HepG2 (cell line): ENCODE results near the gene FLACC1. TPM values are rescaled to one million over a fixed set of nuclear protein-coding genes. Genes with fewer than 3 reads are reported as not detected.
"Not testable (repeated sequence)": the region's sequence is repeated elsewhere in the genome, so short reads cannot be mapped to it uniquely, and the experiment has no call there.

ENCODE experiments used
- ATAC-seq: fragments of 200-7000 bp; cut with Tn5 transposase; 3 replicates; pipeline ENCODE4 v1.9.1; 2020; ENCODE audit warnings: mild to moderate bottlenecking, moderate library complexity
- BruUV-seq: library from RNA; stranded (reverse); fragments of 400-500 nt; replicated peaks from 2 replicates; lab custom pipeline; 2021; lab: Mats Ljungman, UMichigan
- CTCF ChIA-PET: fragments of 300-600 bp; formaldehyde crosslinking; extraction: SDS; loops from one replicate; lab custom pipeline; 2021; ENCODE audit warnings: low total read pairs, inconsistent platforms, low intra/inter-chr PET ratio; lab: Yijun Ruan, JAX
- POLR2A ChIA-PET: fragments of 350-600 bp; sonication (Branson Sonifier 250); formaldehyde crosslinking; loops from one replicate; lab custom pipeline; 2020; ENCODE audit warnings: antibody characterized with exemption, inconsistent platforms; lab: Yijun Ruan, JAX
- DNase-seq: peaks from one replicate; pipeline ENCODE4 v3.0.0-alpha.2; 2015; ENCODE audit warnings: low spot score
- FAIRE-seq: peaks from 3 replicates; lab custom pipeline; 2011; peaks lifted over from hg19 to GRCh38; lab: Jason Lieb, UNC
- H2AFZ ChIP-seq: one replicate; pipeline ENCODE4 v1.6.1; 2011; ENCODE audit warnings: low read length, inconsistent platforms
- H3K27ac ChIP-seq: fragments of 300-600 bp; 3 replicates; pipeline ENCODE4 v1.8.0; 2011; ENCODE audit warnings: mixed run types, mild to moderate bottlenecking, mixed read lengths, low read length, inconsistent platforms; ENCODE audit not compliant: insufficient read depth; ENCODE audit errors: extremely low read length
- H3K27me3 ChIP-seq, 2 experiments: fragments of 200-600 bp in 1 of 2; 2 replicates in 1 of 2; 3 replicates in 1 of 2; pipeline versions ENCODE4 v1.6.0 to v1.8.0; 2011; ENCODE audit warnings: low read length in 2 of 2, mild to moderate bottlenecking in 2 of 2, moderate library complexity in 2 of 2, inconsistent platforms in 1 of 2; ENCODE audit not compliant: insufficient read depth in 2 of 2, control insufficient read depth in 1 of 2
- H3K36me3 ChIP-seq, 2 experiments: fragments of 200-600 bp in 1 of 2; replicated peaks in 1 of 2; 2 replicates in 1 of 2; 3 replicates in 1 of 2; pipeline versions ENCODE4 v1.5.1 to v1.8.0; 2011; ENCODE audit warnings: low read length in 2 of 2, inconsistent platforms in 1 of 2; ENCODE audit not compliant: insufficient read depth in 2 of 2, control insufficient read depth in 1 of 2
- H3K4me1 ChIP-seq: 2 replicates; pipeline ENCODE4 v1.5.1; 2012; ENCODE audit warnings: low read length, inconsistent platforms; ENCODE audit not compliant: insufficient read depth
- H3K4me2 ChIP-seq: 2 replicates; pipeline ENCODE4 v1.6.0; 2011; ENCODE audit warnings: low read depth, low read length, inconsistent platforms
- H3K4me3 ChIP-seq, 3 experiments: fragments of 200-600 bp in 1 of 3; sonication (generic), shearing (Covaris generic) in 1 of 3; replicated peaks in 1 of 3; 2 replicates each; pipeline ENCODE4 v1.5.1; 2011 to 2016; ENCODE audit warnings: low read length in 3 of 3, inconsistent platforms in 2 of 3, low read depth in 2 of 3, mild to moderate bottlenecking in 2 of 3, control low read depth in 1 of 3, mixed read lengths in 1 of 3; ENCODE audit not compliant: insufficient read depth in 1 of 3
- H3K79me2 ChIP-seq: one replicate; pipeline ENCODE4 v1.6.1; 2011; ENCODE audit warnings: low read length, inconsistent platforms; ENCODE audit not compliant: insufficient read depth
- H3K9ac ChIP-seq: 2 replicates; pipeline ENCODE4 v1.6.0; 2011; ENCODE audit warnings: mild to moderate bottlenecking, low read depth, low read length, inconsistent platforms; ENCODE audit not compliant: insufficient read depth
- H3K9me3 ChIP-seq: 2 replicates; pipeline ENCODE4 v1.5.1; 2012; ENCODE audit warnings: mild to moderate bottlenecking, low read length
- H4K20me1 ChIP-seq: 2 replicates; pipeline ENCODE4 v1.6.0; 2011; ENCODE audit warnings: inconsistent platforms, mild to moderate bottlenecking, low read length, moderate library complexity; ENCODE audit not compliant: insufficient read depth
- WGBS: methylation state at CpG from one replicate; pipeline ENCODE4 v1.1.6; 2017; ENCODE audit warnings: low lambda C conversion rate; 5-methylcytosine and 5-hydroxymethylcytosine counted together
- in situ Hi-C: cut with HindIII; loops from 2 replicates; pipeline ENCODE4 v1.10.0; 2017; ENCODE audit warnings: low pct_unique_long_range_greater_than_20kb; ENCODE audit not compliant: extremely low pct_ligation_motif_present
- intact Hi-C: fragments of 100-400 bp; cut with micrococcal nuclease; formaldehyde crosslinking; loops from one replicate; pipeline ENCODE4 v1.10.0; 2022; ENCODE audit not compliant: unreplicated experiment
- polyA plus RNA-seq, 8 experiments: library from polyadenylated mRNA; depleted of rRNA in 3 of 8; stranded (reverse) in 7 of 8; unstranded in 1 of 8; fragments of >200 nt; fragmentation: Illumina TruSeq in 4 of 8; extraction: Trizol in 4 of 8; gene quantifications; 2 replicates each; pipeline versions ENCODE4 v1.2.1 to v1.2.3, GENCODE V29; 2011 to 2016; ENCODE audit warnings: low read depth in 4 of 8, missing spikeins in 1 of 8, mixed read lengths in 1 of 8; ENCODE audit not compliant: insufficient read depth in 1 of 8
- total RNA-seq, 5 experiments: library from RNA; depleted of rRNA; stranded (reverse); fragments of >200 nt; fragmentation: Illumina TruSeq; extraction: Trizol; gene quantifications; 2 replicates each; pipeline ENCODE4 v1.2.3, GENCODE V29; 2016; ENCODE audit warnings: low read depth in 1 of 5
- TF ChIP-seq, protein P1 (sequence below): sonication (generic); formaldehyde crosslinking; IDR thresholded peaks from 2 replicates; pipeline ENCODE4 v1.4.0; 2020; ENCODE audit warnings: missing genetic modification reagents, borderline replicate concordance

FLACC1 gene
- total and polyA plus RNA-seq, 2 of the 13 experiments (the other 11 are each of a cell fraction or from before 2014, with no cell fraction given) = 0.35 to 0.59 TPM

DNA sequence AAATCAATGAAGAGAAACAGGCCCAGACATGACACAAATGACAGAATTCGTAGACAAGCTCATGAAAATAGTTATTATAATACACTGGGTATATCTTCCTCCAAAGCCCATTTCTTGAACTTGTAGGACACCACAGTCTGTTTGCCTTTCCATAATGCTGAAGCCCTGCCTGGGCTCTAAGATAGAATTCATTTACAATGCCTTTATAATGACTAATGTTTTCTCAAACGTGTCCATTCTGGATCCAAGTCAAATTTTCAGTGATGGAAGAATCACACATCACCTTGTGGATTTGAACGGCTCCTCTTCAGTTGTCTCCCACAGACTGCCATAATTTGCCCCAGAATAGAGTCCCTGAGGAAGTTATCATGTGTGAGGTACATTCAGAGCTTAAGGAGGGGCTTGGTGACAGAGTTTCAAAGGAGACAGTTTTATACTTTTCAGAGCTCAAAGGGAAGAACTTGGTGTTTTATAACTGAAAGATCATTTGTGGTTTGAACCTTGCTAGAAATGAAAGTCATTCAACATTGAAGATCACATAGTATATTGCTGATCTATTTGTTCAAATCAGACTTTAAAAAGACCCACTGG is 58.6 kb downstream of the FLACC1 start (continued):
- TF ChIP-seq, protein P1, sequence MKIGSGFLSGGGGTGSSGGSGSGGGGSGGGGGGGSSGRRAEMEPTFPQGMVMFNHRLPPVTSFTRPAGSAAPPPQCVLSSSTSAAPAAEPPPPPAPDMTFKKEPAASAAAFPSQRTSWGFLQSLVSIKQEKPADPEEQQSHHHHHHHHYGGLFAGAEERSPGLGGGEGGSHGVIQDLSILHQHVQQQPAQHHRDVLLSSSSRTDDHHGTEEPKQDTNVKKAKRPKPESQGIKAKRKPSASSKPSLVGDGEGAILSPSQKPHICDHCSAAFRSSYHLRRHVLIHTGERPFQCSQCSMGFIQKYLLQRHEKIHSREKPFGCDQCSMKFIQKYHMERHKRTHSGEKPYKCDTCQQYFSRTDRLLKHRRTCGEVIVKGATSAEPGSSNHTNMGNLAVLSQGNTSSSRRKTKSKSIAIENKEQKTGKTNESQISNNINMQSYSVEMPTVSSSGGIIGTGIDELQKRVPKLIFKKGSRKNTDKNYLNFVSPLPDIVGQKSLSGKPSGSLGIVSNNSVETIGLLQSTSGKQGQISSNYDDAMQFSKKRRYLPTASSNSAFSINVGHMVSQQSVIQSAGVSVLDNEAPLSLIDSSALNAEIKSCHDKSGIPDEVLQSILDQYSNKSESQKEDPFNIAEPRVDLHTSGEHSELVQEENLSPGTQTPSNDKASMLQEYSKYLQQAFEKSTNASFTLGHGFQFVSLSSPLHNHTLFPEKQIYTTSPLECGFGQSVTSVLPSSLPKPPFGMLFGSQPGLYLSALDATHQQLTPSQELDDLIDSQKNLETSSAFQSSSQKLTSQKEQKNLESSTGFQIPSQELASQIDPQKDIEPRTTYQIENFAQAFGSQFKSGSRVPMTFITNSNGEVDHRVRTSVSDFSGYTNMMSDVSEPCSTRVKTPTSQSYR (CRISPR knock-in tag) = no peak

DNA sequence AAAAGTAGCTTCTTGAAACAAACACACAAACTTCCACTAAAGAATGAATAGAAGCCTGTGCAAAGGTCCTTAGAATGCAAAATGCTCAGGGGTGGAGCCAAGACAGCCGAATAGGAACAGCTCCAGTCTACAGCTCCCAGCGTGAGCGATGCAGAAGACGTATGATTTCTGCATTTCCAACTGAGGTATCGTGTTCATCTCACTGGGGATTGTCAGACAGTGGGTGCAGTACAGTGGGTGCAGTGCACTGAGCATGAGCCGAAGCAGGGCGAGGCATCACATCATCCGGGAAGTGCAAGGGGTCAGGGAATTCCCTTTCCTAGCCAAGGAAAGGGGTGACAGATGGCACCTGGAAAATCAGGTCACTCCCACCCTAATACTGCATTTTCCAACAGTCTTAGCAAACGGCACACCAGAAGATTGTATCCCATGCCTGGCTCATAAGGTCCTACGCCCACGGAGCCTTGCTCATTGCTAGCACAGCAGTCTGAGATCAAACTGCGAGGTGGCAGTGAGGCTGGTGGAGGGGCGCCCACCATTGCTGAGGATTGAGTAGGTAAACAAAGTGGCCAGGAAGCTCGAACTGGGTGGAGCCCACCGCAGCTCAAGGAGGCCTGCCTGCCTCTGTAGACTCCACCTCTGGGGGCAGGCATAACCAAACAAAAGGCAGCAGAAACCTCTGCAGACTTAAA is 66.5 kb downstream of the FLACC1 start:
- BruUV-seq, POLR2A ChIA-PET, H4K20me1 ChIP-seq, H3K4me3 ChIP-seq, DNase-seq, H3K9me3 ChIP-seq, FAIRE-seq, H3K4me1 ChIP-seq, H3K27ac ChIP-seq, H3K79me2 ChIP-seq, H3K4me2 ChIP-seq, in situ Hi-C loops, intact Hi-C loops, ATAC-seq, H2AFZ ChIP-seq, H3K9ac ChIP-seq, CTCF ChIA-PET, H3K27me3 ChIP-seq: not testable (repeated sequence)
- WGBS = 94% methylated on average over 15 of the region's 15 CpGs
- H3K36me3 ChIP-seq = peaks cover 7 to 18% of the 10 kb centered on the region in 2 experiments; a peak in 4 of 5 replicates
